K562 (cell line): ENCODE results near the gene VDAC2. TPM values are rescaled to one million over a fixed set of nuclear protein-coding genes. Genes with fewer than 3 reads are reported as not detected.
A peak's percentile ranks its signal among the peaks of the same experiment; 100 is the strongest.

Source experiments
- ASH1L ChIP-seq: fragments of 450-650 bp; IDR thresholded peaks from 2 replicates; pipeline ENCODE4 v1.6.1; 2018; ENCODE audit warnings: borderline replicate concordance, mild to moderate bottlenecking, low read depth; ENCODE audit not compliant: partially characterized antibody
- ELF1 ChIP-seq: fragments of 200-800 bp; sonication (Bioruptor generic); IDR thresholded peaks from 2 replicates; pipeline ENCODE4 v1.6.1; 2016; ENCODE audit warnings: missing genetic modification characterization, missing compliant biosample characterization
- ERF ChIP-seq: fragments of 450-650 bp; formaldehyde crosslinking; IDR thresholded peaks from 2 replicates; pipeline ENCODE4 v1.4.0; 2020; ENCODE audit warnings: mild to moderate bottlenecking, mixed read lengths
- HDAC1 ChIP-seq, 2 experiments: fragments of 450-650 bp; IDR thresholded peaks; 2 replicates each; pipeline ENCODE4 v1.6.1; 2016 to 2017; ENCODE audit warnings: inconsistent platforms in 1 of 2, mild to moderate bottlenecking in 1 of 2, moderate library complexity in 1 of 2
- HMG20B ChIP-seq: fragments of 250-450 bp; sonication (Bioruptor Pico); IDR thresholded peaks from 2 replicates; pipeline ENCODE4 v1.5.0; 2021; ENCODE audit warnings: mild to moderate bottlenecking
- ILF3 ChIP-seq: fragments of 450-650 bp; IDR thresholded peaks from 2 replicates; pipeline ENCODE4 v1.6.1; 2018; ENCODE audit warnings: antibody characterized with exemption, mild to moderate bottlenecking, moderate library complexity, borderline replicate concordance
- ILK ChIP-seq: fragments of 450-650 bp; IDR thresholded peaks from 2 replicates; pipeline ENCODE4 v1.6.1; 2016; ENCODE audit warnings: missing genetic modification characterization, low read depth, mild to moderate bottlenecking, missing compliant biosample characterization, moderate library complexity, borderline replicate concordance
- JUN ChIP-seq, 2 experiments: sonication (generic) in 1 of 2; formaldehyde crosslinking in 1 of 2; IDR thresholded peaks; 2 replicates each; pipeline versions ENCODE4 v1.6.1 to v1.8.0; 2012 to 2022; ENCODE audit warnings: borderline replicate concordance in 2 of 2, mild to moderate bottlenecking in 2 of 2, improper control_type of control experiment in 1 of 2, low read depth in 1 of 2, low read length in 1 of 2, missing genetic modification reagents in 1 of 2
- L3MBTL2 ChIP-seq: fragments of 450-650 bp; IDR thresholded peaks from 2 replicates; pipeline ENCODE4 v1.6.1; 2016; ENCODE audit warnings: mild to moderate bottlenecking, moderate library complexity
- MCM5 ChIP-seq: fragments of 450-650 bp; IDR thresholded peaks from 2 replicates; pipeline ENCODE4 v1.6.1; 2016; ENCODE audit warnings: low read depth
- MXD1 ChIP-seq: fragments of 250-450 bp; sonication (Bioruptor Pico); IDR thresholded peaks from 2 replicates; pipeline ENCODE4 v1.8.0; 2021; ENCODE audit warnings: borderline replicate concordance, mild to moderate bottlenecking, moderate library complexity; ENCODE audit not compliant: poor library complexity, severe bottlenecking
- NEUROD1 ChIP-seq: fragments of 150-350 bp; IDR thresholded peaks from 2 replicates; pipeline ENCODE4 v1.6.1; 2014; ENCODE audit warnings: borderline replicate concordance, low read length, low read depth; ENCODE audit not compliant: partially characterized antibody
- PCBP2 ChIP-seq: fragments of 200-400 bp; formaldehyde crosslinking; IDR thresholded peaks from 2 replicates; pipeline ENCODE4 v1.6.1; 2018; ENCODE audit warnings: low read length, low read depth, mild to moderate bottlenecking, moderate library complexity; ENCODE audit not compliant: poor library complexity, severe bottlenecking
- PML ChIP-seq: IDR thresholded peaks from 2 replicates; pipeline ENCODE4 v1.6.1; 2012; ENCODE audit warnings: low read length, inconsistent platforms
- POLR2B ChIP-seq: fragments of 450-650 bp; IDR thresholded peaks from 2 replicates; pipeline ENCODE4 v1.6.1; 2018; ENCODE audit warnings: low read depth; ENCODE audit not compliant: partially characterized antibody
- POLR3A ChIP-seq: IDR thresholded peaks from 2 replicates; pipeline ENCODE4 v1.6.1; 2011; ENCODE audit warnings: borderline replicate concordance, mild to moderate bottlenecking, moderate library complexity; ENCODE audit not compliant: insufficient read length, insufficient read depth; ENCODE audit errors: extremely low read depth
- RBFOX2 ChIP-seq: fragments of 200-400 bp; formaldehyde crosslinking; IDR thresholded peaks from 2 replicates; pipeline ENCODE4 v1.6.1; 2017; ENCODE audit warnings: low read depth, mild to moderate bottlenecking, low read length, moderate library complexity
- RFX5 ChIP-seq: IDR thresholded peaks from 2 replicates; pipeline ENCODE4 v1.6.1; 2011; ENCODE audit warnings: low read depth, mild to moderate bottlenecking, improper control_type of control experiment, low read length
- RUNX1 ChIP-seq: sonication (generic); IDR thresholded peaks from 2 replicates; pipeline ENCODE4 v1.6.1; 2016; ENCODE audit warnings: antibody characterized with exemption, low read depth
- SRSF1 ChIP-seq: fragments of 200-400 bp; formaldehyde crosslinking; IDR thresholded peaks from 2 replicates; pipeline ENCODE4 v1.6.1; 2017; ENCODE audit warnings: mild to moderate bottlenecking, low read depth, low read length, moderate library complexity
- SUPT5H ChIP-seq: fragments of 450-650 bp; IDR thresholded peaks from 2 replicates; pipeline ENCODE4 v1.6.1; 2016
- TARDBP ChIP-seq: fragments of 450-650 bp; IDR thresholded peaks from 2 replicates; pipeline ENCODE4 v1.6.1; 2016
- TBP ChIP-seq: optimal IDR thresholded peaks from 2 replicates; pipeline ENCODE3; 2011; ENCODE audit warnings: low read depth, low read length, improper control_type of control experiment
- TCF7 ChIP-seq: sonication (generic); IDR thresholded peaks from 2 replicates; pipeline ENCODE4 v1.6.1; 2016; ENCODE audit warnings: antibody characterized with exemption, borderline replicate concordance
- YY1 ChIP-seq, 3 experiments: IDR thresholded peaks; 2 replicates each; pipeline ENCODE4 v1.6.1; 2011; ENCODE audit warnings: low read length in 2 of 3, mild to moderate bottlenecking in 2 of 3, moderate library complexity in 2 of 3, borderline replicate concordance in 1 of 3, control low read depth in 1 of 3, low read depth in 1 of 3; ENCODE audit not compliant: insufficient read depth in 3 of 3, insufficient replicate concordance in 2 of 3, control insufficient read depth in 1 of 3, insufficient read length in 1 of 3; ENCODE audit errors: extremely low read depth in 1 of 3
- ZFPM2 ChIP-seq: fragments of 250-450 bp; sonication (Bioruptor Pico); IDR thresholded peaks from 2 replicates; pipeline ENCODE4 v1.5.1; 2022; ENCODE audit warnings: mild to moderate bottlenecking
- ZNF174 ChIP-seq: fragments of 250-450 bp; sonication (Bioruptor Pico); IDR thresholded peaks from 2 replicates; pipeline ENCODE4 v1.4.0; 2020; ENCODE audit warnings: mild to moderate bottlenecking
- ZNF436 ChIP-seq: fragments of 250-450, 450-650 bp; sonication (Bioruptor Pico); formaldehyde crosslinking; IDR thresholded peaks from 2 replicates; pipeline ENCODE4 v1.7.0; 2020; ENCODE audit warnings: mild to moderate bottlenecking
- ZNF644 ChIP-seq: fragments of 200-800 bp; sonication (Bioruptor generic); IDR thresholded peaks from 2 replicates; pipeline ENCODE4 v1.6.1; 2016; ENCODE audit warnings: low read depth, missing genetic modification characterization, missing compliant biosample characterization
- polyA plus RNA-seq, 8 experiments: library from polyadenylated mRNA; depleted of rRNA in 4 of 8; stranded (reverse) in 5 of 8; unstranded in 3 of 8; fragments of >200 nt; fragmentation: Nextera tagmentation in 2 of 8; fragmentation: Illumina TruSeq in 1 of 8; extraction: Ambion mirVana in 2 of 8; extraction: Trizol in 1 of 8; gene quantifications; 2 replicates each; pipeline versions ENCODE4 v1.2.1 to v1.2.3, GENCODE V29; 2011 to 2014; ENCODE audit warnings: inconsistent platforms in 1 of 8, missing spikeins in 1 of 8
- total RNA-seq, 7 experiments: library from RNA; depleted of rRNA in 6 of 7; stranded (reverse); fragments of >200 nt in 6 of 7; fragmentation: Illumina TruSeq in 2 of 7; extraction: Trizol in 2 of 7; gene quantifications; 2 replicates each; pipeline versions ENCODE4 v1.2.1 to v1.2.3, GENCODE V29; 2011 to 2021; ENCODE audit warnings: low replicate concordance in 1 of 7

VDAC2 gene
- total and polyA plus RNA-seq, 9 of the 15 experiments (the other 6 are each of a cell fraction or from before 2014, with no cell fraction given), result 139 to 450 (median 250) TPM

GRCh38 chr10:75231672-75232581 is 21.3 kb downstream of the VDAC2 start (continued):
- peak; percentile 85 for TF ChIP-seq POLR2B
- peak; percentile 87 for TF ChIP-seq SUPT5H
- peak; percentile 38; the same call in 1 of the 2 replicates for TF ChIP-seq PML
- TF ChIP-seq RUNX1, result no peak
- TF ChIP-seq POLR3A, result no peak
- TF ChIP-seq ZNF644 (tag), result no peak
- no peak for TF ChIP-seq ILK
- no peak for TF ChIP-seq HMG20B (CRISPR knock-in tag)
- TF ChIP-seq TCF7, result no peak
- TF ChIP-seq ZNF436, result no peak
- no peak for TF ChIP-seq ZFPM2 (CRISPR knock-in tag)
- no peak for TF ChIP-seq PCBP2
- no peak for TF ChIP-seq NEUROD1
- TF ChIP-seq MCM5, result no peak
- TF ChIP-seq YY1 (IDR thresholded peaks at IDR 0.05; ENCODE audit: borderline replicate concordance in 1 of 3, control insufficient read depth in 1 of 3, extremely low read depth in 1 of 3, insufficient read depth in 3 of 3, insufficient read length in 1 of 3, insufficient replicate concordance in 2 of 3, low read depth in 1 of 3, low read length in 2 of 3), result peak in 1 of 3 experiments; percentile 12
- no peak for TF ChIP-seq TBP
- no peak for TF ChIP-seq TARDBP
- TF ChIP-seq ASH1L, result no peak
- no peak for TF ChIP-seq L3MBTL2
- no peak for TF ChIP-seq SRSF1
- no peak for TF ChIP-seq ERF (CRISPR knock-in tag)
- no peak for TF ChIP-seq ZNF174 (CRISPR knock-in tag)
- no peak for TF ChIP-seq ELF1 (tag)
- 0 out of 2 replicates have a peak, but pooled peaks have one; percentile 66 for TF ChIP-seq ILF3
- TF ChIP-seq RBFOX2, result 0 out of 2 replicates have a peak, but pooled peaks have one; percentile 33
- TF ChIP-seq JUN (IDR thresholded peaks at IDR 0.05; ENCODE audit: borderline replicate concordance, low read depth, low read length), result no peak
- no peak for TF ChIP-seq JUN (CRISPR knock-in tag; IDR thresholded peaks at IDR 0.05; ENCODE audit: borderline replicate concordance)
- no peak for TF ChIP-seq RFX5
- TF ChIP-seq HDAC1 (IDR thresholded peaks at IDR 0.05), result no peak
- TF ChIP-seq MXD1, result no peak
